HG03159 (cell line): ENCODE measurements around the gene EGFR.

Source experiments
- ATAC-seq: cut with Tn5 transposase; IDR thresholded peaks from one replicate; pipeline ENCODE4 v1.9.1; 2021; ENCODE audit warnings: mild to moderate bottlenecking, moderate library complexity; ENCODE audit not compliant: unreplicated experiment

The EGFR gene

GRCh38 chr7:55185941-55186609, 167.3 kb downstream of the EGFR start:
- no peak for ATAC-seq

GRCh38 chr7:55187701-55188491, 169.1 kb downstream of the EGFR start:
- ATAC-seq, result no peak

- ATAC-seq, result no peak
Observed at GRCh38 chr7:55188590-55189138, 169.8 kb downstream of the EGFR start.

- ATAC-seq, result no peak
Observed at GRCh38 chr7:55189146-55189766, 170.4 kb downstream of the EGFR start.

GRCh38 chr7:55189878-55190436, 171.1 kb downstream of the EGFR start:
- no peak for ATAC-seq

- ATAC-seq, result no peak
Observed at GRCh38 chr7:55190511-55191160, 171.8 kb downstream of the EGFR start.

GRCh38 chr7:55191161-55191925, 172.5 kb downstream of the EGFR start:
- no peak for ATAC-seq

- ATAC-seq, result no peak
Observed at GRCh38 chr7:55191926-55192692, 173.3 kb downstream of the EGFR start.

GRCh38 chr7:55192723-55193122, 173.9 kb downstream of the EGFR start:
- ATAC-seq, result no peak

GRCh38 chr7:55193245-55193644, 174.4 kb downstream of the EGFR start:
- ATAC-seq, result no peak

GRCh38 chr7:55194522-55194921, 175.7 kb downstream of the EGFR start:
- ATAC-seq, result no peak

GRCh38 chr7:55198634-55199392, 180.0 kb downstream of the EGFR start:
- ATAC-seq, result no peak

GRCh38 chr7:55199418-55199817, 180.6 kb downstream of the EGFR start:
- ATAC-seq, result no peak

GRCh38 chr7:55200441-55200840, 181.6 kb downstream of the EGFR start:
- ATAC-seq, result no peak

- no peak for ATAC-seq
Observed at GRCh38 chr7:55202150-55202913, 183.5 kb downstream of the EGFR start.

- no peak for ATAC-seq
Observed at GRCh38 chr7:55203300-55203699, 184.5 kb downstream of the EGFR start.

GRCh38 chr7:55205124-55205955, 186.5 kb downstream of the EGFR start:
- no peak for ATAC-seq
